Psoas muscle (tissue), 8 donors: ENCODE measurements around the gene RAD51B. TPM values are rescaled to one million over a fixed set of nuclear protein-coding genes. Genes with fewer than 3 reads are reported as not detected.

Source experiments
- ATAC-seq, 4 donors: fragments of 200-7000 bp; cut with Tn5 transposase; one replicate each; pipeline ENCODE4 v1.9.1; 2020; ENCODE audit warnings: moderate library complexity in 3 of 4, mild to moderate bottlenecking in 2 of 4
- DNase-seq, 2 donors: peaks; one replicate each; pipeline ENCODE4 v3.0.0-alpha.2; 2020
- H3K27ac ChIP-seq: fragments of 200-600 bp; one replicate; pipeline ENCODE4 v1.8.0; 2022
- H3K27me3 ChIP-seq, 3 donors: fragments of 200-600 bp in 1 of 3; one replicate each; pipeline versions ENCODE4 v1.6.1 to v1.8.0; 2013 to 2022; ENCODE audit warnings: low read length in 2 of 3, mild to moderate bottlenecking in 2 of 3, moderate library complexity in 1 of 3; ENCODE audit not compliant: insufficient read depth in 3 of 3
- H3K36me3 ChIP-seq, 2 donors: fragments of 200-600 bp in 1 of 2; one replicate each; pipeline versions ENCODE4 v1.6.1 to v1.8.0; 2013 to 2022; ENCODE audit warnings: low read depth in 1 of 2, mild to moderate bottlenecking in 1 of 2, moderate library complexity in 1 of 2; ENCODE audit not compliant: insufficient read depth in 1 of 2
- H3K4me1 ChIP-seq: fragments of 200-600 bp; one replicate; pipeline ENCODE4 v1.8.0; 2022
- H3K4me3 ChIP-seq: fragments of 200-600 bp; one replicate; pipeline ENCODE4 v1.8.0; 2022; ENCODE audit warnings: mild to moderate bottlenecking
- H3K9me3 ChIP-seq: fragments of 200-600 bp; one replicate; pipeline ENCODE4 v1.8.0; 2022
- WGBS, 3 donors: extraction: QIAGEN DNeasy Blood & Tissue Kit; methylation state at CpG; one replicate each; pipeline versions ENCODE4 v1.1.6 to v1.1.7; 2013; 5-methylcytosine and 5-hydroxymethylcytosine counted together
- intact Hi-C, 2 donors: fragments of 100-400 bp; cut with DNase I; formaldehyde crosslinking; loops; one replicate each; pipeline versions ENCODE4 v1.11.0 to v1.14.2; 2022
- polyA plus RNA-seq, 3 donors: library from polyadenylated mRNA; stranded (reverse); fragments of 200-250 nt; gene quantifications; one replicate each; pipeline ENCODE4 v1.2.3, GENCODE V29; 2013
- total RNA-seq, 4 donors: library from RNA; stranded (reverse); fragmentation: NEBNext Ultra II Directional in 2 of 4; extraction: Animal tissue kit (Norgen Biotek cat#: 25700) in 2 of 4; gene quantifications; one replicate each; pipeline versions ENCODE4 v1.2.1 to v1.2.4, GENCODE V29; 2021 to 2023
- TF ChIP-seq, protein P1 (sequence below): fragments of 200-600 bp; IDR thresholded peaks from one replicate; pipeline ENCODE4 v1.8.0; 2022; ENCODE audit warnings: antibody characterized with exemption
- donor health status: healthy with polysubstance abuse.
- donor health status: DM: no; HTN: no; CAD: no; lungs with moderate emphysema.
- donor health status: Bipolar disorder and iron deficiency.
- donor health status: healthy.
- donor health status: DM: yes; HTN: yes; CAD: no.
- donor health status: DM: no; HTN: no; CAD: no.
- donor health status: DM: no; HTN: no; CAD: no.
- donor health status: DM: yes; HTN: yes; CAD: no.

The RAD51B gene
- total and polyA plus RNA-seq, 7 donors, result 0.60 to 7.2 (median 2.2) TPM

- DNase-seq (no peak), ATAC-seq (peak in 2 of 4 donors; percentile 19 to 32)
- Histone ChIP-seq H3K4me1 (peaks cover 7% of the 10 kb centered on the region), H3K27me3 (no peaks in the 10 kb centered on the region), H3K4me3 (no peak overlapping the region), H3K27ac (peak overlapping the region; percentile 53), H3K36me3 (no peaks in the 10 kb centered on the region), H3K9me3 (no peaks in the 10 kb centered on the region)
- WGBS, 3 donors, result 32 to 55% (median 40%) methylated on average over 7 of the region's 7 CpGs
- TF ChIP-seq, protein P1, sequence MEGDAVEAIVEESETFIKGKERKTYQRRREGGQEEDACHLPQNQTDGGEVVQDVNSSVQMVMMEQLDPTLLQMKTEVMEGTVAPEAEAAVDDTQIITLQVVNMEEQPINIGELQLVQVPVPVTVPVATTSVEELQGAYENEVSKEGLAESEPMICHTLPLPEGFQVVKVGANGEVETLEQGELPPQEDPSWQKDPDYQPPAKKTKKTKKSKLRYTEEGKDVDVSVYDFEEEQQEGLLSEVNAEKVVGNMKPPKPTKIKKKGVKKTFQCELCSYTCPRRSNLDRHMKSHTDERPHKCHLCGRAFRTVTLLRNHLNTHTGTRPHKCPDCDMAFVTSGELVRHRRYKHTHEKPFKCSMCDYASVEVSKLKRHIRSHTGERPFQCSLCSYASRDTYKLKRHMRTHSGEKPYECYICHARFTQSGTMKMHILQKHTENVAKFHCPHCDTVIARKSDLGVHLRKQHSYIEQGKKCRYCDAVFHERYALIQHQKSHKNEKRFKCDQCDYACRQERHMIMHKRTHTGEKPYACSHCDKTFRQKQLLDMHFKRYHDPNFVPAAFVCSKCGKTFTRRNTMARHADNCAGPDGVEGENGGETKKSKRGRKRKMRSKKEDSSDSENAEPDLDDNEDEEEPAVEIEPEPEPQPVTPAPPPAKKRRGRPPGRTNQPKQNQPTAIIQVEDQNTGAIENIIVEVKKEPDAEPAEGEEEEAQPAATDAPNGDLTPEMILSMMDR, result no peak
- intact Hi-C loops, result no loop called here
Observed at GRCh38 chr14:68736471-68736871, 916.9 kb downstream of the RAD51B start.

DNA sequence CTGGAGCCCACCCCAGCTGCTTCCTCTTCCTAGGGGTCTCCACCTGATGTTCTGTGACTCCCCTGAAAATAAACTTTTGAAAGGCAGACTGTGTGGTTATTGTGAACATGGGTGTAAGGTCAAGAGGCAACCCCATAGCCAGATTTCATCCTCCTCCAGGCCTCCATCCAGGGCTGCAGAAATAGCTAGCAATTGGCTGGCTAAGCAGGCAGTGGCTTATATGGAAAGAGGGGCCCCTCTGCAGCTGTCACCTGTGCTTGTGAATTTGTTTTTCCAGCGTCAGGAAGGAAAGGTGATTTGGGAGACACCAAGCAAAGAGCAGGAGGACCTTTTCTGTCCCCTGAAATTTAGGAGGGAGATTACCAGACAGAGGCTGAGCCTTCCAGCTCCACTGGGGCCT, 917.5 kb downstream of the RAD51B start:
- Histone ChIP-seq H3K27ac (no peak overlapping the region), H3K4me3 (no peak overlapping the region), H3K36me3 (no peaks in the 10 kb centered on the region), H3K4me1 (peaks cover 7% of the 10 kb centered on the region), H3K27me3 (no peaks in the 10 kb centered on the region), H3K9me3 (no peaks in the 10 kb centered on the region)
- ATAC-seq, result no peak
- TF ChIP-seq, protein P1, result no peak
- no peak for DNase-seq
- intact Hi-C loops, result no loop called here
- 26 to 38% (median 29%) methylated on average over 1 of the region's 1 CpG for WGBS, 3 donors

DNA sequence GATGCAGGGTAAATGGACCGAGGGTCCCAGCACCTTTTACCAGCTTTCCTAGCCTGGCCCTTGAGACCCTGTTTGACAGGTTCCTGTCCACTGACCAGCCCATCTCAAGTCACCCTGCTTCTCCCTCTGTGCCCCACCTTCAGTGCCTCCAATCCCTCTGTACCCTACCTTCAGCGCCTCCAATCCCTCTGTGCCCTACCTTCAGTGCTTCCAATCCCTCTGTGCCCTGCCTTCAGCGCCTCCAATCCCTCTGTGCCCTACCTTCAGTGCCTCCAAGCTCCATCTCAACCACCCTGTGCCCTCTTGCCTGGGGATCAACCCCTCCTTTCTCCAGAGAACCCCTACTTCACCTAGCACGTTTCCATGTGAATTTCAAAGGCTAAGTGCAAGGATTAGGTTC, 919.0 kb downstream of the RAD51B start:
- ATAC-seq (no peak), DNase-seq (no peak)
- TF ChIP-seq, protein P1, result no peak
- Histone ChIP-seq H3K36me3 (no peaks in the 10 kb centered on the region), H3K9me3 (no peaks in the 10 kb centered on the region), H3K27ac (no peak overlapping the region), H3K4me3 (no peak overlapping the region), H3K4me1 (peaks cover 7% of the 10 kb centered on the region), H3K27me3 (no peaks in the 10 kb centered on the region)
- intact Hi-C loops, result no loop called here
- WGBS, 3 donors, result 90 to 99% (median 98%) methylated on average over 4 of the region's 4 CpGs

- H3K4me3 ChIP-seq, result no peak overlapping the region
- H3K9me3 ChIP-seq, result no peaks in the 10 kb centered on the region
- TF ChIP-seq, protein P1, result no peak
- no peaks in the 10 kb centered on the region for H3K36me3 ChIP-seq
- no peak overlapping the region for H3K27ac ChIP-seq
- WGBS, 3 donors, result 86 to 98% (median 96%) methylated on average over 7 of the region's 7 CpGs
- DNase-seq, result no peak
- no peaks in the 10 kb centered on the region for H3K27me3 ChIP-seq
- intact Hi-C loops, result no loop called here
- no peak for ATAC-seq
- H3K4me1 ChIP-seq, result peaks cover 7% of the 10 kb centered on the region
Observed at GRCh38 chr14:68739701-68740100, 920.1 kb downstream of the RAD51B start.

DNA sequence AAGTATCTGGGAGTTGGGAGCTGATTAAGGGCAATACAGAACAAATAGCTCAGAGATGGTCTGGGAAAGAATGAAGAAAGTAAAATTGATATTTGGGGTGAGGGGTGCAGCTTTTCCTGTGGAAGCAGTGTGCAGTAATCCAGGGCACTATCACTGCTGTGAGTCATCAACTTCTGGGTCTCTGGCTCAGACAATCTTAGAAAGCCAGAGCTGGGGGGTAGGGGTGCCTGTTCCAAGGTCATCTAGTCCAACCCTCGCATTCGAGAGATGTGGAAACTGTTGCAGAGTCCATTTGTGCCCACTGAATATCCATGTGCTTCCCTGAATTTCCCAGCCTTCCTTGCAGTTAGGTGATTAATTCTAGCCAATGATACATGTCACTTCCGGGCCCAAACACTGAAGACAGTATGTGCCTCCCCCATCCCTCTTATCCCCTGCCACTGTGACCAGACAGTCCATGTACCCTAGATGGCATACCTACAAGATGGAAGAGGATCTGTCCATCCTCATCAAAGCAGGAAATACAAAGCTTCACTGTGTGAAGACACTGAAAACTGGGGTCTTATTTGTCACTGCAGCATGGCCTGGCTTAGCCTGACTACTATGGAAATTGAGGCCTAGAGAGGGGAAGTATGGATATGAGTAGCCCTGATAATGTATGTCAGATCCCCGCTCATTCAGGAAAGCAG, 921.4 kb downstream of the RAD51B start:
- 96 to 98% (median 96%) methylated on average over 4 of the region's 4 CpGs for whole genome bisulfite sequencing, 3 donors
- no peak overlapping the region for H3K4me3 ChIP-seq
- ATAC-seq (no peak), DNase-seq (no peak)
- H3K27ac ChIP-seq, result no peak overlapping the region
- intact Hi-C loops, result no loop called here
- H3K9me3 ChIP-seq, result no peaks in the 10 kb centered on the region
- H3K4me1 ChIP-seq, result peaks cover 7% of the 10 kb centered on the region
- H3K27me3 ChIP-seq, result no peaks in the 10 kb centered on the region
- TF ChIP-seq, protein P1, result no peak
- H3K36me3 ChIP-seq, result no peaks in the 10 kb centered on the region
